GM18870 (cell line): Measurements from ENCODE around the gene KHNYN.
A peak's percentile ranks its signal among the peaks of the same experiment; 100 is the strongest.

ENCODE experiments used
- ATAC-seq: cut with Tn5 transposase; IDR thresholded peaks from one replicate; pipeline ENCODE4 v1.9.1; 2021; ENCODE audit warnings: moderate library complexity; ENCODE audit not compliant: unreplicated experiment

Gene KHNYN

DNA sequence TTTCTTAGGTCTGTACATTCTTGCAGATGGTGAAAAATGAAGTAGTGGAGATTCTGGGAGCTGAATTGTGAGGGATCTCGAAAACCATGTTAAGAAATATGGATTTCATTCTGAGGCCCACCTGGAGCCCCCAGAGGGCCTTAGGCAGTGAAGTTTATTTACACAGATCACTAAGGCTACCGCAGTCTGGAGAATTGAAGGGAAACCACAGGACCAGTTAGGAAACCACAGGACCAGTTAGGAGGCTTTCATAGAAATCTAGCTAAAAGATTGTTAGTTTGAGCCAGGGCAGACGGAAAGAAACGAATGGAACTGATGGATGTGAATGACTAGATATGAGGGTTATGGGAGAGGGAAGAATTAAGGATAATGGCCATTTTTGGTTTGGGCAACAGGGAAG lies 7.5 kb upstream of the KHNYN start:
- no peak for ATAC-seq

DNA sequence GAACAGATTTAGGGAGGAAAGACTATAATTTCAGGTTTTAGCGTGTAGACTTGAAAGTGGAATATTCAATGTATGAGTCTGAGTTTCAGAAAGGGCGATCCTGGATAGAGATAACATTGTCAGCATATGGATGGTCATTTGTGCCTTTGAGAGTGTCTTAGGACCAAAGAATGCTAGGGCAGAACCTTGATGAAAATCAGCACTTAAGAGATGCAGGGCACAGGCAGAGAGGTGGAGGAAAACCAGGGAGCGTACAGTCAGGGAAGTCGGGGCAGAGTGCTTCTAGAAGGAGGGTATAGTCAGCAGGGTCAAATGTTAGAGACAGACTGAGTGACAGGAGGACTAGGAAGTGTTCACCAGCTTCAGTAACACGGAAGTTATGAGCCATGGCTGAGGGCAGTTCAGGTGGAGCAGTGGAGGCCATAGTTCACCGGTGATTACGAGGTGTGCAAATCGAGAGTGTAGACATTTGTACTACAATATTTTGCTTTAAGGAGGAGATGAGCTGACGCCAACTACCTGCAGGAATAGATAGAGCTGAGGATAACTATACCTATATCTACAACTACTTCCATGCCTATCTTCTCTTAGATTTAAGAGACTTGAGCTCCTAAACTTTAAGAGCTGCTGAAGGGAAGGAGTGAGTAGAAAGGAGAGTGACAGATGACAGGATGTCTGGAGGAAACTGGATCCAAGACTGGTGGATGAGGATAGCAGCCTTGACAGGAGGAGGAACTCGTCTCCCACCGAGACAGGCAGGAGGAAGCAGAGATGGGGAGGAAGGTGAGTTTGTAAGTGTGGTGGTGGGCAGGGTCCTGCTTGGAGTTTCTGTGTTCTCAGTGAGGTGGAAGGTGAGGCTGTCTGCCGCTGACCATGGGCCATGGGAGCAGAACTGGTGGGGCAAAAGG lies 6.8 kb upstream of the KHNYN start:
- ATAC-seq, result no peak

DNA sequence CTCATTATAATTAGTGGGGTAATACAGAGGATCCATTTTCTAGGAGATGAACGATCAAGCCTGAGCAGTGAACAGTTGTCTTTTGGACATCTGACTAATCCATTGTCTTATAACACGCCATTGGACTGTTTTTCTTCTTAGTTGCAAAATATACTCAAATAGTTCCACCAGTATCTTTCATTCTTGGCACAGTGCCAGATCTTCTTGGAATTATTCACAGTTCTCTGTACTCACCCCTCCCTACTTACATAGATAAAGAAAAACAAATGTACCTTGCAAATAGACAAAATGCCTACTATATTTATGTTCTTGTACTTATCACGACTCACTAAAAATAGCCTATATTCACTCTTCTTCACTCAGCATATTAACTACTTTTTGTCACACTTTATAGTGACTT lies 4.0 kb upstream of the KHNYN start:
- ATAC-seq, result no peak

DNA sequence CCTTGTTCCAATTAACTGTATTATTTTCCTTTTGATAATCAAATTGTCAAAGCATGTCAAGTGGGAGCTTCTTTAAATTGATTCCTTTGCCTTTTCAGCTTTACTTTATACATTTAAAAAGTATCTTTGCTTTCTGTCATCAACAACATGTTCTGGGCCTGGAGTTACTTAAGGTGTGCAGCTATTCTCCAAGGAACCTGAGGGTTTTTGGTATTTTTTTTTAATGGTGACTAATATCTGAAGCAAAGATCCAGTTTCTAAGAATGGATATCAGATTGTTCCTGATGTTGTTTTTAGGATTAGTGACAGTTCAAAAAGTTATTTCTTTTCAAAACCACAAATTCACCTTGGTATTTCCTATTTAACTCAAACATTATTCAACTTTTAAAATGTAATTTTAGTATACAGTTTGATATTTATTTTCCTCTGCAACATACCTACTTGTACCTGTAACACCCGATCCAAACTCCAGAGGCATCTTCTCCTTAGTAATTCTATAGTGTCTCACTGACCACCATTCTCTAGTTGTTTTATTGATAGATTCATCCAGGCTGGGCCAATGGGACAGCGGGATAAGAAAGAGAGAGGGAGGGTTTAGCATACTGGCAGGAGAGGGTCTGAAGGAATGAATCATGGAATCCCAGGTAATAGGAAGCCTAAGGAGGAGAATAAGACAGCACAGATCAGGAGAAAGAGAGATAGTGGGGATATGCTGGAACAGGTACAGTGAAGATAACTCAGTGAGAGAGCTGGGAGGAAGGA lies 3.4 kb upstream of the KHNYN start:
- no peak for ATAC-seq

DNA sequence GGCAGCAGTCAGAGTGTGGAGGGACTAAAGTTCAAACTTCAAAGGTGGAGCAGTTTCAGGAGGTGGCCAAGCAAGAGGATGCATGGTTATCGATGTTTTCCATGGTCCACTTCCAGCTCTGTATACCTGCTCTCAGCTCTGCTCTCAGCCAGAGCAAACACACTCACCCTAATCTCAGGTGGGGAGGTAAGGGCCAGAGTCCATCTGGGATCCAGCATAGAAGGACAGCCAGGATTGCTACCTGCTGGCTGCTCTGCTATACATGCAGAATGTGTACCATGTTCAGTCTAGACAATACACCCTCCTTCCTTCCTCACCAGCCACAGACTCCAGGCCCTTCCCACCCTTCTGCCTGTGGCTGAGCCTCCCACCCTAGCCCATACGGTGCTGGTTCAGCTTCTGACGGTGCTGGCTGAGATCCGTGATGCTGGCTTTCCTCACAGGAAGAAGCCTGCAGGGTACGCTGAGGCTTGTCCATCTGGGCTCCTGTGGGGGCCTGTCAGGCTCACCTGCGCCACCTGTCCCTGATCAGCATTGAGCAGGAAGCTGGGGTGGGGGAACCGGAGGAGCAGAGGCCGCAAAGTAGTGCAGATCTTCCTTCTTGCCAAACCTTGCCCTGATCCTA lies 2.7 kb upstream of the KHNYN start:
- no peak for ATAC-seq

DNA sequence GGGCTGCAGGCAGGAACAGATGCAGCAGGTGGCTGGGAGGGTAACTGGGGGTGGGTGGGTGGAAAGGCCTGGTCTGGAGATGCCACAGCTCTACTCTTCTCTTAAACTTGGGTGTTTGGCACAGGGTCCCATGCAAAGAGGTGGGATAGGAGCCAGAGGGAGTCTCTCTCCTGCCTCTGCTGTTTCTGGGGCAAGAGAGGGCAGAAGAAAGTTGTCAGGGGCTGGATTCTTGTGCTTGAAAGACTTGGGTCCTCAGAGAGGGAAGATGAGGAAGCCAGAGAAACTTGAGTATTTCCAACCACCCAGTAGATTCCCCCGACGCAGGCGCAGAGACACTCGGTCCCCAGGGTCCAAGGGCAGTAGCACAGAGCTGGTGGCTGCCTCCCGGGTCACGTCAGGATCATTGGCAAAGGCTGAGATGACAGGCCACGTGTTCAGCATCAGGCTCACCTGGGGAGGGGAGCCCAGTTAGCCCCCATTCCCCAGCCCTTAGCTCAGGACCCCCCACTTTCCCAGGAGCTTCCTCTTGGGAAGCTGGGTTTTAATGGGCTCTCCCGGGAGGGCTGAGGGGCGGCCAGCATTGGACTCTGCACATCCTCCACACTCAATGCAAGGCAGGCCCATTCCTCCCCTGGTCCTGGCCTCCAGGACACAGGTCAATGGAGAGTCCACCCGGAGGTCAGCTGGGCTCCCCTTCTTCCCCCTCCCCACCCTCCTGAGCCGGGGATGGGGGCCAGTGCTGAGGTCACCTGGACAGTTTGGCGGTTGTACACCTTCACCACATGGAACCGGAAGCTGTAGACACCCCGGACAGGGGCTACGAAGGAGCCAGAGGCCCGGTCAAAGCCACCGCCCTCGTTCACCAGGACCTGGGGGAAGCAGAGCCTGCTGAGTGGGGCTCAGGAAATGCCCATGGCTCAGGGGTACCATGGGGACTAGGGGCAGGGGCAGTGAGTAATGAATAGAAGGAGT lies 1.9 kb upstream of the KHNYN start:
- no peak for ATAC-seq

DNA sequence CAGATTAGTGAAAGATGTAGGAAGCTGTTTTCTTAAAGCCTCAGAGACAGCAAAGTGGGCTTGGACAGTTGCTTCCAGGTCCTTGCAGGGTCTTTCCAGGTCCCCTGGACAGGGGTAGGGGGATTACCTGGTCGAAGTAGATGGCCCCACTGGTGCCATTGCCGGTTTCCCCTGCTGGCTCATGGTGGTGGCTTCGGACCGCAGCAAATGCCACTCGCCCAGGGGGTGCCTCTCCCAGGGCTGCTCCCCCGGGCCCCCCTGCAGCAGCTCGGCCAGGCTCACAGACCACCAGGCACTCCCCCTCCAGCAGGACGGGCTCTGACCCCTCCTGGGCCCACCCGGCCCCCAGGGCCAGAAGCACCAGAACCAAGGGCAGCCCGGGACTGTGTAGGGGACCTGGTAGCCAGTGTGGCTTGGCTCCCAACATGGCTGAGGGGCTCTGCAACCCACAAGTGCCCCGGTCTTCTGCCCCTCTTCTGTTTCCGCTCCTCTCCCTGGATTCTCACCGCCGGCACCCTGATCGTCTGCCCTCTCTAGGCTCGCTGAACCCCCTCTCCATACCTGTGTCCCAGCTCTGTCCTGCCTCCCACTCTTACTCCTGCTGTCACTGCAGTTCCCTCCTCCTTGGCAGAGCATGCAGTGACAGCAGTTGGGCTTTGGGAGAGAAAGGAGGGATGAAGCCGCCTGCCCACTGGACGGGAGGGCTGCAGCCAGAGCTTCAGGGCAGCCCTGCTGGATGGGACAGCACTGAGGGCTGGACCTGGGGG lies 943 bp upstream of the KHNYN start:
- no peak for ATAC-seq

DNA sequence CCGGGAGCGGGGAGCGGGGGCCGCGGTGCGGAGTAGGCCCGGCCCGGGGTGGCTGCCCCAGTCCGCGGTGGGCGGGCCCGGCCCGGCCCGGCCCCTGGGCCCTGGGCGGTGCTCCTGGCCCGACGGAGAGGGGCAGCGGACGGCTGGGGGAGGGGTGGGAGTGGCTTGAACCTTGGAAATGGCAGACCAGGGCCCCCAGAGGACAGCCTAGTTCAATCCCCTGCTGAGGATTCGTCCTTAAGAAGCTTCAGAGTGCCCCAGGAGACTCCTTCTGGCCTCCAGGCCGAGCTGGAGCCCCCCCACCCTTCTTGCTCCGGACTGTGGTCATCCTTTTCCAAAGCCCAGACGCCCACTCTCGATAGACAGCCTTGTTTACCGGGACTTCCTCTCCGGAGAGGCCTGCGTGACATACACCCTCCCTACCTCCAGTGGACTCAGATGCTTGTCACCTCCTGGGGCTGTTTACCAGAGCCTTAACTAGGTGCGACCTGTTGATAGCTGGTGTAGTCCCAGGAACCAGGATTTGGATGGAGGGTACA lies 458 bp downstream of the KHNYN start:
- peak; percentile 34 for ATAC-seq

DNA sequence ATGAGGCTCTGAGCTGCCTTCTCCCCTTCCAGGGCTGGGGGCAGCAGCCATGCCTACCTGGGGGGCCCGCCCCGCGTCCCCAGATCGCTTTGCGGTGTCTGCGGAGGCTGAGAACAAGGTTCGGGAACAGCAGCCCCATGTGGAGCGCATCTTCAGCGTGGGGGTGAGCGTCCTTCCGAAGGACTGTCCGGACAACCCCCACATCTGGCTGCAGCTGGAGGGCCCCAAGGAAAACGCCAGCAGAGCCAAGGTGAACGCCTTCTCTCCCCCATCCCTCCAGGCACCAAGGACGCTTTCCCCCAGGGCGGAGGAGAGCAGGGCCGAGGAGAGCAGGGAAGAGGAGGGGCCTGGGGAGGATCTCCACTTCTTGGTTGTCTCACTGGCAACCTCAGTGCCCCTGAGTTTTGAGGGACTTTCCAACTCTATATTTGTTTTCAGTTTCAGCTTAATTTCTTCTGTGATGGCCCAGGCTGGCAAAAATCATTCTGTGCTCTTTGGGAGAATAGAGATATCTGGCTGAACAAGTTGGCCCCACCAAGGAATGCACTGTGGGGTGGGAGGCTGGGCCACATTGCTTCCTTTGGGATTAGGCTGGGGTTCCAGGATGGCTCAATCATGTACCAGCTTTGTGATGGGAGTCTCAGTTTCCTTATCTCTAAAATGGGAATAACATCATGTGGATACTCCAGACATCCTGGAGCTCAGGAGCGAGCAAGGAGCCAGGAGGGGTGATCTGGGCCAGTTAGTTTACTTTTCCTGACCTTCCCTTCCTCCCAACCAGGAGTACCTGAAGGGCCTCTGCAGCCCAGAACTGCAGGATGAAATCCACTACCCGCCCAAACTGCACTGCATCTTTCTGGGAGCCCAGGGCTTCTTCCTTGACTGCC lies 1.2 kb downstream of the KHNYN start:
- ATAC-seq, result peak; percentile 41

DNA sequence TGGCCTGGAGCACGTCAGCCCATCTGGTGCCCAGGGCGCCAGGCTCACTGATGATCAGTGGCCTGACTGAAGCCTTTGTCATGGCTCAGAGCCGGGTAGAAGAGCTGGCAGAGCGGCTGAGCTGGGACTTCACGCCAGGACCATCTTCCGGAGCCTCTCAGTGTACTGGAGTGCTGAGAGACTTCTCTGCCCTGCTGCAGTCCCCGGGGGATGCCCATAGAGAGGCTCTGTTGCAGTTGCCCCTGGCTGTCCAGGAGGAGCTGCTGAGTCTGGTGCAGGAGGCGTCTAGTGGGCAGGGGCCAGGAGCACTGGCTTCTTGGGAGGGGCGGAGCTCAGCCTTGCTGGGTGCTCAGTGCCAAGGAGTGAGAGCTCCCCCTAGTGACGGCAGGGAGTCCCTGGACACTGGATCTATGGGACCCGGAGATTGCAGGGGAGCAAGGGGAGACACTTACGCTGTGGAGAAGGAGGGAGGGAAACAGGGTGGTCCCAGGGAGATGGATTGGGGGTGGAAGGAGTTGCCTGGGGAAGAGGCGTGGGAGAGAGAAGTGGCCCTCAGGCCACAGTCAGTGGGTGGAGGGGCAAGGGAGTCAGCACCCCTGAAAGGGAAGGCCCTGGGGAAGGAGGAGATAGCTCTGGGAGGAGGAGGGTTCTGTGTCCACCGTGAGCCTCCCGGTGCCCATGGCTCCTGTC lies 2.0 kb downstream of the KHNYN start:
- ATAC-seq, result peak; percentile 39

DNA sequence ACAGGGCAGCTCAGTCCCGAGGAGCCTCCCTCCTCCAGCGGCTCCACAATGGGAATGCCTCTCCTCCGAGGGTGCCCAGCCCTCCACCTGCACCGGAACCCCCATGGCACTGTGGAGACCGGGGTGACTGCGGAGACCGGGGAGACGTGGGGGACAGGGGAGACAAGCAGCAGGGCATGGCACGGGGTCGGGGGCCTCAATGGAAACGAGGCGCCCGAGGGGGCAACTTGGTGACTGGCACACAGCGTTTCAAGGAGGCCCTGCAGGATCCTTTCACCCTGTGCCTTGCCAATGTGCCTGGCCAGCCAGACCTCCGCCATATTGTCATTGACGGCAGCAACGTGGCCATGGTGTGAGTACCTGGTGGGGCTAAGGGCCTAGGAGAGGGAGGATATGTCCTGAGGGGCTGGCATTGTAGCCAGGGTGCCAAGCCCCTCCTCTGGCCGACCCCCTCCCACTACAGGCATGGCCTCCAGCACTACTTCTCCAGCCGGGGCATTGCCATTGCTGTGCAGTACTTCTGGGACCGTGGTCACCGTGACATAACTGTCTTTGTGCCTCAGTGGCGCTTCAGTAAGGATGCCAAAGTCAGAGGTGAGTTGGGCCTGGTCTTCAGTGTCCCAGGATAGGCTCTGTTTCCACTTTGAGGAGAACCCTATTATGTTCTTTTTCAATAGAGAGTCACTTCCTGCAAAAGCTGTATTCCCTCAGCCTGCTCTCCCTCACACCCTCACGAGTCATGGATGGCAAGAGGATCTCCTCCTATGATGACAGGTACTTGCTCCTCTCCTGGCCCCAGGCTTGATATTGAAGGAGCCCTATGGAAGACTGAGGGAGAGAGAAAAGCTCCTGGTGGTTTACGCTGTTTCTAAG lies 2.7 kb downstream of the KHNYN start:
- no peak for ATAC-seq

DNA sequence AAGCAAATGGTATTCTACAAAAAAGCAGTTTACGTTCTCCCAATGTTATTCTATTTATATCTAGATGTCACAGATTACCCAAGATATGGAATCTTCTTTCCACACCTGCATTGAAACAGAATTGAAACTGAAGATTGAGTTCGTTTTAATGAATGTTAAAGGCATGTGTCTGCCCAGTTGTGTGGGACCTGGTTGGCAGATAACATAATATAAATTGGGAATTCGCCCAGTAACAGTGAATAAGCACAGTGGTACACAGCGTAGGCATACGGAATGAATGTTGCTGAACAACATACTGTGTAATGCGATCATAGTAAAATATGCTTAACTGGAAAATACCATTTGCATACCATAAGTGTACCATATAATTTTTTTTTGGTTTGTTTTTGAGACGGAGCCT lies 4.3 kb downstream of the KHNYN start:
- no peak for ATAC-seq

DNA sequence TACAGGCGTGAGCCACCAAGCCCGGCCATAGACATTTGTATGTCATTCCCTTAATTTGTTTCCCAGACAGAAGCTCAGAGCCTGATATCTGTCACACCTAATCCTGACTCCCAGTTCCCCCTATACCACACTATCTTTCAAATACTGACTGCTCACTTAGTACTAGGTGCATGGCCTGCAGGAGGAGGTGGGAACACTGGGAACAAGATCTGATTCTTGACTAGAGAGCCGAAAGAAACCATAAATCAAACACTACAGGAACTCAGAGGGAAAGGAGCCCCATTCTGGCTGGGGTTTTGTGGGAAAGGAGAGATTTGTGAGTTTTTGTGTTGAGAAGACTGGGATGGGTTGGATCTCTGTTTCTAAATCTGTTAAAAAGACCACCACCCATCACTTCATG lies 4.9 kb downstream of the KHNYN start:
- ATAC-seq, result no peak

DNA sequence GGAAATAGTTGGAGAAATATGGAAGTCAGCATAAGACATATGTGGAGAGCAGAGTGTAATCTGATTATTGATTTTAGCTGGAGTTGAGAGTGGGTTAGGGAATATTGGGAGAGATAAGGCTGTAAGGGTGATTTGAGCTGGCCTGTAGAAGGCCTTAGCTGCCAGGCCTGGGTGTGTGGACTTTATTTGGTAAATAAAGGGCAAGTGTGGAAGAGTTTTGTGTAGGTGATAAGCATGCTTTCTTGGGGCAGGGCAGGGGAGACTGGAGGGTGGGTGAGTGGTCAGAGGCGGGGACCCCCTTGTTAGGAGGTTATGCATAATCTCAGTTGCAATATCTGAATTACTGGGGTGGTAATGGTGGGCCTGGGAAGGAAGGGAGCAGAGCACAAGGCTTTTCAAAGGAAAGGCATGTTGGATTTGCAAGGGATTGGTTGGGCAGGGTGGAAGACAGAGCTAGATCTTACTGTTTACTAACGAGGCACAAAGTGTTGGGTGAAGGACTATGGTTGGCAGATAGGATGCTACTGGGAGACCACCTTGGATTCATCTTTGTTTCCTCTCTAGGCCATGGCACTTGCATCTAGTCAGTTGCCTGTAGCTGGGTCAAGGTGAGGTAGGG lies 5.5 kb downstream of the KHNYN start:
- ATAC-seq, result no peak

DNA sequence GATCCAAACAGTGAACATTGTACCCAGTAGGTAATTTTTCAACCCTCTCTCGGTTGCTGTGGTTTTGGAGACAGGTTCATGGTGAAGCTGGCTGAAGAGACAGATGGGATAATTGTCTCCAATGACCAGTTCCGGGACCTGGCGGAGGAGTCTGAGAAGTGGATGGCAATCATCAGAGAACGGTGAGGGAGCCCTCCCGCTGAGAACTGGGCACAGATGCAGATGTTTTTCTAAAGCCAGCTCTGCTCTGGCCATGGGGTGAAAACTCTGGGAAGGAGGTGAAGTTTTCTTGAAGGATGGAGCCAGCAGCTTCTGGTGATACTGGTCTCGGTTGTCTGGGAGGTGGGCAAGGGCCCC lies 6.2 kb downstream of the KHNYN start:
- ATAC-seq, result no peak

DNA sequence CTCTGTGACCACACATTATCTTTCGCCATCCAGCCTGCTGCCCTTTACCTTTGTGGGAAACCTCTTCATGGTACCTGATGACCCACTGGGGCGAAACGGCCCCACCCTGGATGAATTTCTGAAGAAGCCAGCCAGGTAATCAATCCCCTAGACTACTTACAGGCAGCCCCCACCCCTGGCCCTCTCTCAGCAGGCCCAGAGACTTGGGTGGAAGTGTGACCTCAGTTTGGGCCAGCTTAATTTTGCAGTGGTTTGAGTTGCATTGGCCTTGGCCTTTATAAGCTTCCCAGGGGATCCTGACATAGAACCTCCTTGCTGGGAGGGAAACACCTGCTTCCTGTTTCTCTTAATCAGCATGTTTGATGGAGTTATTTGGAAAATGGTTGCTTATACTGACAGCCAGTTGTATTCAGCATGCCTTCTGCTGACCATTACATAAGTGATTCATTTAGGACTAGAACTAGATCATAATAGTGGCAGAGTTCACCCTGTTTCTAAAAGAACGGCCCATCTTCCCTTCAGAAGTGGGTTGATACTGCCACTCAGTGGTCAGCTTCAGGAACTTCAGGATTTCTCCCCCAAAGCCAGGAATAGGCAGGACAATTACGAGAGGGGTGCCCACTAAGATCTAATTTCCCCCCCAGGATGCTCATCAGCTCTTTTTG lies 6.7 kb downstream of the KHNYN start:
- ATAC-seq, result no peak
